T-helper 17 cell (primary cell): Measurements from ENCODE around the gene RAPGEFL1. TPM values are rescaled to one million over a fixed set of nuclear protein-coding genes. Genes with fewer than 3 reads are reported as not detected.
A peak's percentile ranks its signal among the peaks of the same experiment; 100 is the strongest.
"Not testable (repeated sequence)": the region's sequence is repeated elsewhere in the genome, so short reads cannot be mapped to it uniquely, and the experiment has no call there.

ENCODE experiments used
- ATAC-seq: fragments of 150-1000 bp; cut with Tn5 transposase; 2 replicates; pipeline ENCODE4 v1.10.0; 2021; ENCODE audit warnings: mild to moderate bottlenecking, moderate library complexity
- DNase-seq, 3 donors: peaks; one replicate each; pipeline versions ENCODE4 v3.0.0 to v3.0.0-alpha.2; 2020 to 2021
- H3K9me3 ChIP-seq: one replicate; pipeline ENCODE4 v1.7.0; 2013; ENCODE audit warnings: low read length, mild to moderate bottlenecking; ENCODE audit not compliant: control insufficient read depth, poor library complexity, severe bottlenecking
- H3K27ac Mint-ChIP-seq: one replicate; pipeline ENCODE4 v1.8.0; 2022; ENCODE audit warnings: mild to moderate bottlenecking, moderate library complexity, mixed read lengths
- H3K27me3 Mint-ChIP-seq: one replicate; pipeline ENCODE4 v1.8.0; 2022; ENCODE audit warnings: mixed read lengths
- H3K36me3 Mint-ChIP-seq: one replicate; pipeline ENCODE4 v1.8.0; 2022; ENCODE audit warnings: low read depth, mixed read lengths
- H3K4me1 Mint-ChIP-seq: one replicate; pipeline ENCODE4 v1.8.0; 2022; ENCODE audit warnings: mild to moderate bottlenecking, mixed read lengths
- H3K4me3 Mint-ChIP-seq: one replicate; pipeline ENCODE4 v1.8.0; 2022; ENCODE audit warnings: mild to moderate bottlenecking, moderate library complexity, mixed read lengths
- total RNA-seq, 4 donors: library from RNA in 2 of 4; stranded (reverse) in 2 of 4; gene quantifications; one replicate each; pipeline ENCODE4 v1.2.3 and lab custom pipeline; 2022 to 2026

The RAPGEFL1 gene
- total RNA-seq (10 to 100 TPM in 1 of 2 donors, 1 to 10 TPM in 1; 6.9 to 10.5 TPM), total RNA-seq (lab: John Stamatoyannopoulos, UW) (5.2 to 6.4 reads per million in 2 donors)

GRCh38 chr17:40177275-40177874 is at the start of gene RAPGEFL1:
Gene RAPGEFL1, plus strand, starts transcription at chr17:40177470. Its CDS starts 392 bp downstream, at chr17:40177862.
- no peaks in the 10 kb centered on the region for H3K9me3 ChIP-seq
- Mint-ChIP-seq H3K36me3 (no peaks in the 10 kb centered on the region), H3K4me3 (peak within 1 kb of the TSS; percentile 68), H3K27me3 (no peaks in the 10 kb centered on the region), H3K4me1 (peaks cover 8% of the 10 kb centered on the region), H3K27ac (peak within 1 kb of the TSS; percentile 24)
- peak; percentile 98 for ATAC-seq
- DNase-seq = peak; percentile 69 to 79 (median 77)

GRCh38 chr17:40129498-40129897 is 47.8 kb upstream of the RAPGEFL1 start:
- Mint-ChIP-seq H3K27me3 (no peaks in the 10 kb centered on the region), H3K4me1 (peaks cover 26% of the 10 kb centered on the region), H3K4me3 (no peak overlapping the region), H3K36me3 (peaks cover 7% of the 10 kb centered on the region), H3K27ac (peak overlapping the region; percentile 60)
- H3K9me3 ChIP-seq = no peaks in the 10 kb centered on the region
- ATAC-seq (no peak), DNase-seq (no peak)

GRCh38 chr17:40130352-40131042 is 46.8 kb upstream of the RAPGEFL1 start:
- peaks cover 7% of the 10 kb centered on the region for H3K36me3 Mint-ChIP-seq
- DNase-seq (no peak), ATAC-seq (peak; percentile 27)
- no peak overlapping the region for H3K4me3 Mint-ChIP-seq
- peaks cover 21% of the 10 kb centered on the region for H3K4me1 Mint-ChIP-seq
- peak overlapping the region; percentile 87 for H3K27ac Mint-ChIP-seq
- no peaks in the 10 kb centered on the region for H3K27me3 Mint-ChIP-seq
- H3K9me3 ChIP-seq = no peaks in the 10 kb centered on the region

- H3K27ac Mint-ChIP-seq = peak overlapping the region; percentile 87
- DNase-seq = no peak
- H3K36me3 Mint-ChIP-seq = peaks cover 7% of the 10 kb centered on the region
- no peak overlapping the region for H3K4me3 Mint-ChIP-seq
- peaks cover 13% of the 10 kb centered on the region for H3K4me1 Mint-ChIP-seq
- no peaks in the 10 kb centered on the region for H3K27me3 Mint-ChIP-seq
- ATAC-seq = no peak
- H3K9me3 ChIP-seq = no peaks in the 10 kb centered on the region
These were observed 43.1 kb upstream of the RAPGEFL1 start for GRCh38 chr17:40134184-40134583.

GRCh38 chr17:40135817-40136216 is 41.5 kb upstream of the RAPGEFL1 start:
- H3K9me3 ChIP-seq = no peaks in the 10 kb centered on the region
- Mint-ChIP-seq H3K4me3 (peak overlapping the region; percentile 62), H3K27me3 (no peaks in the 10 kb centered on the region), H3K36me3 (peaks cover 5% of the 10 kb centered on the region), H3K27ac (peak overlapping the region; percentile 87), H3K4me1 (peaks cover 21% of the 10 kb centered on the region)
- ATAC-seq (no peak), DNase-seq (no peak)

GRCh38 chr17:40139566-40140058 is 37.7 kb upstream of the RAPGEFL1 start:
- no peaks in the 10 kb centered on the region for H3K9me3 ChIP-seq
- Mint-ChIP-seq H3K36me3 (peaks cover 6% of the 10 kb centered on the region), H3K27me3 (no peaks in the 10 kb centered on the region), H3K27ac (peak overlapping the region; percentile 97), H3K4me1 (peaks cover 26% of the 10 kb centered on the region), H3K4me3 (peak overlapping the region; percentile 92)
- ATAC-seq (peak; percentile 17), DNase-seq (no peak)

GRCh38 chr17:40143166-40143565 is 34.1 kb upstream of the RAPGEFL1 start:
- Mint-ChIP-seq H3K36me3 (peaks cover 10% of the 10 kb centered on the region), H3K4me1 (peaks cover 43% of the 10 kb centered on the region)
- H3K9me3 ChIP-seq, ATAC-seq, H3K27ac Mint-ChIP-seq, DNase-seq, H3K4me3 Mint-ChIP-seq, H3K27me3 Mint-ChIP-seq: not testable (repeated sequence)

- H3K4me1 Mint-ChIP-seq = peaks cover 48% of the 10 kb centered on the region
- H3K27ac Mint-ChIP-seq = peak overlapping the region; percentile 63
These were observed 31.8 kb upstream of the RAPGEFL1 start for GRCh38 chr17:40145476-40145875.

GRCh38 chr17:40148527-40148926 is 28.7 kb upstream of the RAPGEFL1 start:
- no peak for ATAC-seq

More at GRCh38 chr17:40145476-40145875, 31.8 kb upstream of the RAPGEFL1 start:
- no peak for DNase-seq
- no peaks in the 10 kb centered on the region for H3K9me3 ChIP-seq
- ATAC-seq = no peak
- Mint-ChIP-seq H3K36me3 (peaks cover 19% of the 10 kb centered on the region), H3K27me3 (no peaks in the 10 kb centered on the region), H3K4me3 (no peak overlapping the region)

GRCh38 chr17:40150276-40150675 is 27.0 kb upstream of the RAPGEFL1 start:
- H3K36me3 Mint-ChIP-seq = peaks cover 18% of the 10 kb centered on the region
- no peaks in the 10 kb centered on the region for H3K9me3 ChIP-seq
- ATAC-seq (no peak), DNase-seq (no peak)
- H3K4me3 Mint-ChIP-seq = peak overlapping the region; percentile 25
- H3K27me3 Mint-ChIP-seq = no peaks in the 10 kb centered on the region
- H3K4me1 Mint-ChIP-seq = peaks cover 44% of the 10 kb centered on the region
- H3K27ac Mint-ChIP-seq = peak overlapping the region; percentile 54

More at GRCh38 chr17:40148527-40148926, 28.7 kb upstream of the RAPGEFL1 start:
- no peaks in the 10 kb centered on the region for H3K27me3 Mint-ChIP-seq
- peaks cover 16% of the 10 kb centered on the region for H3K36me3 Mint-ChIP-seq
- H3K4me3 Mint-ChIP-seq = no peak overlapping the region
- peak overlapping the region; percentile 84 for H3K27ac Mint-ChIP-seq
- peaks cover 41% of the 10 kb centered on the region for H3K4me1 Mint-ChIP-seq
- no peaks in the 10 kb centered on the region for H3K9me3 ChIP-seq
- DNase-seq = no peak

GRCh38 chr17:40151414-40151963 is 25.8 kb upstream of the RAPGEFL1 start:
- DNase-seq (no peak), ATAC-seq (no peak)
- no peaks in the 10 kb centered on the region for H3K9me3 ChIP-seq
- no peak overlapping the region for H3K4me3 Mint-ChIP-seq
- peaks cover 44% of the 10 kb centered on the region for H3K4me1 Mint-ChIP-seq
- H3K27me3 Mint-ChIP-seq = no peaks in the 10 kb centered on the region
- H3K36me3 Mint-ChIP-seq = peaks cover 15% of the 10 kb centered on the region
- no peak overlapping the region for H3K27ac Mint-ChIP-seq

- Mint-ChIP-seq H3K27me3 (no peaks in the 10 kb centered on the region), H3K36me3 (peaks cover 9% of the 10 kb centered on the region), H3K27ac (peak overlapping the region; percentile 84), H3K4me1 (peaks cover 37% of the 10 kb centered on the region), H3K4me3 (no peak overlapping the region)
- DNase-seq (no peak), ATAC-seq (no peak)
- H3K9me3 ChIP-seq = no peaks in the 10 kb centered on the region
These were observed 23.6 kb upstream of the RAPGEFL1 start for GRCh38 chr17:40153603-40154236.

- peaks cover 5% of the 10 kb centered on the region for H3K36me3 Mint-ChIP-seq
- peak overlapping the region; percentile 45 for H3K27ac Mint-ChIP-seq
- no peaks in the 10 kb centered on the region for H3K27me3 Mint-ChIP-seq
- H3K4me3 Mint-ChIP-seq = no peak overlapping the region
- no peaks in the 10 kb centered on the region for H3K9me3 ChIP-seq
- H3K4me1 Mint-ChIP-seq = peaks cover 19% of the 10 kb centered on the region
- DNase-seq = no peak
- no peak for ATAC-seq
These were observed 19.3 kb upstream of the RAPGEFL1 start for GRCh38 chr17:40157973-40158372.
